ENCODE measurements around the gene NAB2.

DNA sequence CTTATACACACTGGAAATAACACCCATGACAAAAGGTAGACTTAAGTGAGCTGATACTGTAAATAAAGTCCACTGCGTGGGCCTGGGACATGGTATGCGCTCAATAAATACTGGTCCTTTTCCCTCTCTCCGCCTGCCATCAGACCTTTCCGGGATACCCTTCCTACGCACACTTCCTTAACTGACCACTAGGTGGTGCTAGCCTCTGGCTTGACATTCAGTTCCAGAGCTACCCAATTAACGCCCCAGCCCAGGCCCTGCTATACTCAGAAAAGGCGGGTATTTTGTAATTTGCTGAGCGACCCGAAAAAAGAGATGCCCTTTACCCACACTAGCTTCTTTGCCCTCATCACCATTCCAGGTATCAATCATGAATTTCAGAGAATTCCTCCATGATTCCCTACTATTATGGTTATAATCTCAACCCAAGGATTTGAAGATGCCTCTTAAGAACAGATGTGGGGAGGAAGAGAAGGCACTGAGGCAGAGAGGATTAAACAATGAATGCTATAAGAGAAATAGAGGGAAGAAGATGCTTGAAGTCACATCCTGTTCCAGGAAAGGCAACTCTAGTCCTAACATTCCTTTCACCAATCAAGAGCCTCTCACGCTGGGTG is 35.5 kb downstream of the NAB2 start:
- TF ChIP-seq POLR2A (IDR thresholded peaks at IDR 0.05; ENCODE audit: low read depth) (no peak), CTCF (IDR thresholded peaks at IDR 0.05) (peak; percentile 98 to 99 (median 99)), POLR2AphosphoS5 (IDR thresholded peaks at IDR 0.05) (peak in 1 of 2 donors; percentile 39), EP300 (IDR thresholded peaks at IDR 0.05) (no peak)
